Fibroblast of lung (primary cell): Measurements from ENCODE around the gene NKAIN2. TPM values are rescaled to one million over a fixed set of nuclear protein-coding genes. Genes with fewer than 3 reads are reported as not detected.

Experiments used
- DNase-seq, 2 donors: peaks; one replicate each; pipeline versions ENCODE4 v3.0.0 to v3.0.0-alpha.2; 2010; ENCODE audit warnings: low read depth in 2 of 2
- H2AFZ ChIP-seq: 2 replicates; pipeline ENCODE4 v1.5.1; 2012; ENCODE audit warnings: low read length, control low read depth, inconsistent platforms
- H3K27ac ChIP-seq: 2 replicates; pipeline ENCODE4 v1.5.1; 2011; ENCODE audit warnings: low read length, control low read depth; ENCODE audit not compliant: insufficient read depth
- H3K27me3 ChIP-seq: 2 replicates; pipeline ENCODE4 v1.5.1; 2011; ENCODE audit warnings: mild to moderate bottlenecking, low read length; ENCODE audit not compliant: control insufficient read depth, insufficient read depth
- H3K36me3 ChIP-seq: 2 replicates; pipeline ENCODE4 v1.5.1; 2011; ENCODE audit warnings: low read length; ENCODE audit not compliant: control insufficient read depth, insufficient read depth
- H3K4me1 ChIP-seq: 2 replicates; pipeline ENCODE4 v1.5.1; 2011; ENCODE audit warnings: low read length; ENCODE audit not compliant: control insufficient read depth, insufficient read depth; ENCODE audit errors: extremely low read depth
- H3K4me2 ChIP-seq: 2 replicates; pipeline ENCODE4 v1.5.1; 2011; ENCODE audit warnings: low read length, control low read depth; ENCODE audit not compliant: insufficient read depth; ENCODE audit errors: extremely low read depth
- H3K4me3 ChIP-seq, 4 experiments: fragments of 200-600 bp in 1 of 4; sonication (generic) in 1 of 4; replicated peaks in 1 of 4; 2 replicates each; pipeline ENCODE4 v1.5.1; 2011 to 2016; ENCODE audit warnings: low read length in 4 of 4, low read depth in 3 of 4, mild to moderate bottlenecking in 3 of 4, control low read depth in 2 of 4, inconsistent platforms in 1 of 4, mixed read lengths in 1 of 4; ENCODE audit not compliant: insufficient read depth in 1 of 4; ENCODE audit errors: control extremely low read depth in 1 of 4
- H3K79me2 ChIP-seq: 2 replicates; pipeline ENCODE4 v1.5.1; 2012; ENCODE audit warnings: mild to moderate bottlenecking, low read length, inconsistent platforms; ENCODE audit not compliant: control insufficient read depth, insufficient read depth
- H3K9ac ChIP-seq: 2 replicates; pipeline ENCODE4 v1.5.1; 2011; ENCODE audit warnings: mild to moderate bottlenecking, low read length, control low read depth; ENCODE audit not compliant: insufficient read depth
- H3K9me3 ChIP-seq: 2 replicates; pipeline ENCODE4 v1.5.1; 2012; ENCODE audit warnings: low read depth, low read length; ENCODE audit not compliant: control insufficient read depth, insufficient read depth
- H4K20me1 ChIP-seq: 2 replicates; pipeline ENCODE4 v1.5.1; 2011; ENCODE audit warnings: low read length; ENCODE audit not compliant: control insufficient read depth, insufficient read depth; ENCODE audit errors: extremely low read depth
- CTCF ChIP-seq, 2 donors: IDR thresholded peaks in 1 of 2; conservative IDR thresholded peaks in 1 of 2; 1 replicate in 1 of 2; 2 replicates in 1 of 2; pipeline ENCODE4 v1.5.1; 2011 to 2012; ENCODE audit warnings: low read length in 2 of 2, control low read depth in 1 of 2, inconsistent platforms in 1 of 2, low read depth in 1 of 2, mild to moderate bottlenecking in 1 of 2
- EZH2 ChIP-seq: IDR thresholded peaks from 2 replicates; pipeline ENCODE4 v1.5.1; 2012; ENCODE audit warnings: low read length, control low read depth, mild to moderate bottlenecking; ENCODE audit errors: missing control alignments
- polyA plus RNA-seq, 2 donors: library from polyadenylated mRNA; depleted of rRNA in 1 of 2; stranded (reverse) in 1 of 2; unstranded in 1 of 2; fragments of >200 nt; gene quantifications; 2 replicates each; pipeline ENCODE4 v1.2.1, GENCODE V29; 2011 to 2012; ENCODE audit warnings: missing spikeins in 1 of 2
- total RNA-seq: library from RNA; depleted of rRNA; stranded (reverse); fragments of >200 nt; gene quantifications from 2 replicates; pipeline ENCODE4 v1.2.1, GENCODE V29; 2014

NKAIN2 gene
- total and polyA plus RNA-seq, 2 donors (not counting 1 experiment from before 2014, with no cell fraction given), result not detected

- Histone ChIP-seq H3K36me3 (no peaks in the 10 kb centered on the region), H3K9me3 (no peaks in the 10 kb centered on the region), H3K4me1 (no peaks in the 10 kb centered on the region), H3K4me2 (no peak overlapping the region), H3K9ac (no peak overlapping the region), H4K20me1 (no peaks in the 10 kb centered on the region), H2AFZ (no peak overlapping the region), H3K27me3 (no peaks in the 10 kb centered on the region), H3K4me3 (no peak overlapping the region), H3K27ac (no peak overlapping the region), H3K79me2 (no peaks in the 10 kb centered on the region)
- TF ChIP-seq CTCF (conservative IDR thresholded peaks at IDR 0.05 in 1 of 2, IDR thresholded peaks at IDR 0.05 in 1 of 2; ENCODE audit: low read depth in 1 of 2, low read length in 2 of 2) (no peak), EZH2 (no peak)
- DNase-seq, result no peak
Measured at GRCh38 chr6:123879749-123880148, 76.1 kb downstream of the NKAIN2 start.

- no peaks in the 10 kb centered on the region for H3K27me3 ChIP-seq
- no peaks in the 10 kb centered on the region for H3K79me2 ChIP-seq
- H3K4me1 ChIP-seq, result no peaks in the 10 kb centered on the region
- H2AFZ ChIP-seq, result no peak overlapping the region
- no peak overlapping the region for H3K4me3 ChIP-seq
- no peaks in the 10 kb centered on the region for H4K20me1 ChIP-seq
- no peaks in the 10 kb centered on the region for H3K36me3 ChIP-seq
- TF ChIP-seq EZH2, result no peak
- no peak for TF ChIP-seq CTCF (conservative IDR thresholded peaks at IDR 0.05 in 1 of 2, IDR thresholded peaks at IDR 0.05 in 1 of 2; ENCODE audit: low read depth in 1 of 2, low read length in 2 of 2)
- H3K9me3 ChIP-seq, result no peaks in the 10 kb centered on the region
- H3K9ac ChIP-seq, result no peak overlapping the region
- DNase-seq, result no peak
- no peak overlapping the region for H3K27ac ChIP-seq
- H3K4me2 ChIP-seq, result no peak overlapping the region
Measured at GRCh38 chr6:123888771-123889513, 85.3 kb downstream of the NKAIN2 start.

- Histone ChIP-seq H3K9me3 (no peaks in the 10 kb centered on the region), H3K79me2 (no peaks in the 10 kb centered on the region), H3K4me2 (no peak overlapping the region), H3K36me3 (no peaks in the 10 kb centered on the region), H2AFZ (no peak overlapping the region), H3K27me3 (no peaks in the 10 kb centered on the region), H3K27ac (no peak overlapping the region), H3K9ac (no peak overlapping the region), H3K4me1 (no peaks in the 10 kb centered on the region), H3K4me3 (no peak overlapping the region), H4K20me1 (no peaks in the 10 kb centered on the region)
- TF ChIP-seq CTCF (conservative IDR thresholded peaks at IDR 0.05 in 1 of 2, IDR thresholded peaks at IDR 0.05 in 1 of 2; ENCODE audit: low read depth in 1 of 2, low read length in 2 of 2) (no peak), EZH2 (no peak)
- no peak for DNase-seq
Measured at GRCh38 chr6:123895346-123895745, 91.7 kb downstream of the NKAIN2 start.
